ENCODE results near the gene NALCN. TPM values are rescaled to one million over a fixed set of nuclear protein-coding genes. Genes with fewer than 3 reads are reported as not detected.

Gene NALCN
- total and polyA plus RNA-seq, 10 of the 15 experiments (the other 5 are each of a cell fraction or from before 2014, with no cell fraction given) = under 0.01 TPM; not detected in 9

- Histone ChIP-seq H3K27me3 (replicated peaks in 1 of 2; ENCODE audit: control insufficient read depth in 2 of 2, insufficient read depth in 2 of 2, low read length in 1 of 2) (no peaks in the 10 kb centered on the region; a peak in 1 of 4 replicates), H3K79me2 (ENCODE audit: control insufficient read depth, insufficient read depth, low read length) (no peaks in the 10 kb centered on the region), H3K9ac (ENCODE audit: control insufficient read depth, insufficient read depth, low read length) (no peak overlapping the region), H3K36me3 (ENCODE audit: control insufficient read depth in 2 of 2, insufficient read depth in 2 of 2, low read length in 1 of 2) (no peaks in the 10 kb centered on the region), H3K4me2 (ENCODE audit: control insufficient read depth, insufficient read depth) (no peak overlapping the region), H3K4me1 (ENCODE audit: control insufficient read depth, insufficient read depth, low read length) (no peaks in the 10 kb centered on the region), H3K27ac (ENCODE audit: control insufficient read depth, insufficient read depth) (no peak overlapping the region), H3K9me3 (replicated peaks; ENCODE audit: control insufficient read depth, insufficient read depth, low read length) (no peaks in the 10 kb centered on the region), H4K20me1 (ENCODE audit: control insufficient read depth, insufficient read depth) (no peaks in the 10 kb centered on the region), H2AFZ (ENCODE audit: control insufficient read depth, low read depth, low read length) (no peak overlapping the region), H3K4me3 (no peak overlapping the region)
- FAIRE-seq = no peak
- in situ Hi-C loops (cut with MboI) = no loop called here
- no TSS peak for BruUV-seq (replicated peaks)
- WGBS (ENCODE audit: insufficient coverage, insufficient replicate concordance, low lambda C conversion rate, missing lambda C conversion rate) = 19% methylated on average over 2 of the region's 2 CpGs
- SMC1A ChIA-PET (ENCODE audit: uncharacterized antibody, unreplicated experiment) = no interaction called here
- no peak for DNase-seq (ENCODE audit: low read depth, low spot score)
- intact Hi-C loops (cut with micrococcal nuclease; ENCODE audit: unreplicated experiment) = no loop called here
- CTCF ChIA-PET = no interaction called here
- ATAC-seq = no peak
- POLR2A ChIA-PET = no interaction called here
- RAD21 ChIA-PET (ENCODE audit: unreplicated experiment) = no interaction called here
- TF ChIP-seq MYC (IDR thresholded peaks at IDR 0.05; ENCODE audit: insufficient read depth, insufficient read length, insufficient replicate concordance, low read length, severe bottlenecking) = no peak
- TF ChIP-seq EZH2 (IDR thresholded peaks at IDR 0.05; ENCODE audit: borderline replicate concordance, control insufficient read depth, low read depth, low read length) = no peak
- TF ChIP-seq SIN3A (IDR thresholded peaks at IDR 0.05; ENCODE audit: low read depth, low read length) = no peak
- TF ChIP-seq ZBTB11 (CRISPR knock-in tag; IDR thresholded peaks at IDR 0.05) = no peak
- TF ChIP-seq, protein P1, sequence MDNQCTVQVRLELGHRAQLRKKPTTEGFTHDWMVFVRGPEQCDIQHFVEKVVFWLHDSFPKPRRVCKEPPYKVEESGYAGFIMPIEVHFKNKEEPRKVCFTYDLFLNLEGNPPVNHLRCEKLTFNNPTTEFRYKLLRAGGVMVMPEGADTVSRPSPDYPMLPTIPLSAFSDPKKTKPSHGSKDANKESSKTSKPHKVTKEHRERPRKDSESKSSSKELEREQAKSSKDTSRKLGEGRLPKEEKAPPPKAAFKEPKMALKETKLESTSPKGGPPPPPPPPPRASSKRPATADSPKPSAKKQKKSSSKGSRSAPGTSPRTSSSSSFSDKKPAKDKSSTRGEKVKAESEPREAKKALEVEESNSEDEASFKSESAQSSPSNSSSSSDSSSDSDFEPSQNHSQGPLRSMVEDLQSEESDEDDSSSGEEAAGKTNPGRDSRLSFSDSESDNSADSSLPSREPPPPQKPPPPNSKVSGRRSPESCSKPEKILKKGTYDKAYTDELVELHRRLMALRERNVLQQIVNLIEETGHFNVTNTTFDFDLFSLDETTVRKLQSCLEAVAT (IDR thresholded peaks at IDR 0.05) = no peak
- TF ChIP-seq RAD51 (IDR thresholded peaks at IDR 0.05) = no peak
- no peak for TF ChIP-seq RFX5 (IDR thresholded peaks at IDR 0.05; ENCODE audit: low read depth, low read length)
- TF ChIP-seq PAX5 (IDR thresholded peaks at IDR 0.05; ENCODE audit: borderline replicate concordance, low read depth, low read length) = no peak
- no peak for TF ChIP-seq ZNF217 (IDR thresholded peaks at IDR 0.05)
- no peak for TF ChIP-seq PRDM15 (CRISPR knock-in tag; IDR thresholded peaks at IDR 0.05)
- no peak for TF ChIP-seq MTA2 (IDR thresholded peaks at IDR 0.05; ENCODE audit: low read depth)
- TF ChIP-seq SMAD1 (IDR thresholded peaks at IDR 0.05; ENCODE audit: low read depth, partially characterized antibody) = no peak
- TF ChIP-seq E2F4 (IDR thresholded peaks at IDR 0.05; ENCODE audit: low read depth, low read length) = no peak
- TF ChIP-seq, protein P2, sequence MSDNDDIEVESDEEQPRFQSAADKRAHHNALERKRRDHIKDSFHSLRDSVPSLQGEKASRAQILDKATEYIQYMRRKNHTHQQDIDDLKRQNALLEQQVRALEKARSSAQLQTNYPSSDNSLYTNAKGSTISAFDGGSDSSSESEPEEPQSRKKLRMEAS (IDR thresholded peaks at IDR 0.05; ENCODE audit: low read depth, low read length) = no peak
- TF ChIP-seq DPF2 (IDR thresholded peaks at IDR 0.05) = no peak
Observed at GRCh38 chr13:101454767-101455166, 38.5 kb upstream of the NALCN start.
